HUES64 (cell line): ENCODE results near the gene SPNS2.

Source experiments
- H3K27ac ChIP-seq: 2 replicates; pipeline ENCODE4 v1.7.0; 2013; ENCODE audit warnings: low read depth, low read length, inconsistent platforms
- H3K27me3 ChIP-seq: 2 replicates; pipeline ENCODE4 v1.6.1; 2013; ENCODE audit warnings: mild to moderate bottlenecking, low read length; ENCODE audit not compliant: insufficient read depth
- H3K36me3 ChIP-seq: 2 replicates; pipeline ENCODE4 v1.6.1; 2013; ENCODE audit warnings: mild to moderate bottlenecking, low read length; ENCODE audit not compliant: insufficient read depth
- H3K4me1 ChIP-seq: 2 replicates; pipeline ENCODE4 v1.6.1; 2013; ENCODE audit warnings: mild to moderate bottlenecking, low read length, moderate library complexity; ENCODE audit not compliant: insufficient read depth
- H3K4me3 ChIP-seq: 2 replicates; pipeline ENCODE4 v1.5.1; 2013; ENCODE audit warnings: mild to moderate bottlenecking, low read length, moderate library complexity
- H3K9ac ChIP-seq: 2 replicates; pipeline ENCODE4 v1.6.1; 2013; ENCODE audit warnings: mild to moderate bottlenecking, low read depth, low read length
- H3K9me3 ChIP-seq: 2 replicates; pipeline ENCODE4 v1.6.1; 2013; ENCODE audit warnings: low read depth, low read length; ENCODE audit not compliant: insufficient read depth
- WGBS: fragments of 150-250, 120-280 bp; methylation state at CpG from one replicate; pipeline ENCODE4 v1.1.7; 2013; ENCODE audit warnings: missing lambda C conversion rate; 5-methylcytosine and 5-hydroxymethylcytosine counted together

The SPNS2 gene

GRCh38 chr17:4536259-4536741 is 37.6 kb downstream of the SPNS2 start:
- peaks cover 20% of the 10 kb centered on the region for H3K27me3 ChIP-seq
- H3K36me3 ChIP-seq = peaks cover 41% of the 10 kb centered on the region
- H3K9me3 ChIP-seq = no peaks in the 10 kb centered on the region
- H3K4me1 ChIP-seq = no peaks in the 10 kb centered on the region
- 31% methylated on average over 19 of the region's 19 CpGs for WGBS
- peak overlapping the region; percentile 9; the same call in 1 of the 2 replicates for H3K4me3 ChIP-seq
- peak overlapping the region; percentile 12; the same call in 1 of the 2 replicates for H3K9ac ChIP-seq
- no peak overlapping the region for H3K27ac ChIP-seq

GRCh38 chr17:4536742-4537411 is 38.2 kb downstream of the SPNS2 start:
- Histone ChIP-seq H3K4me3 (0 out of 2 replicates have a peak overlapping the region, but pooled peaks have one; percentile 9), H3K9me3 (no peaks in the 10 kb centered on the region), H3K9ac (no peak overlapping the region), H3K27ac (no peak overlapping the region), H3K36me3 (peaks cover 47% of the 10 kb centered on the region), H3K27me3 (peaks cover 15% of the 10 kb centered on the region), H3K4me1 (no peaks in the 10 kb centered on the region)
- WGBS = 78% methylated on average over 16 of the region's 18 CpGs

GRCh38 chr17:4537451-4538235 is 39.0 kb downstream of the SPNS2 start:
- no peaks in the 10 kb centered on the region for H3K4me1 ChIP-seq
- no peaks in the 10 kb centered on the region for H3K9me3 ChIP-seq
- no peak overlapping the region for H3K9ac ChIP-seq
- no peak overlapping the region for H3K27ac ChIP-seq
- H3K27me3 ChIP-seq = peaks cover 9% of the 10 kb centered on the region; the same call in 1 of the 2 replicates
- 93% methylated on average over 19 of the region's 19 CpGs for WGBS
- no peak overlapping the region for H3K4me3 ChIP-seq
- peaks cover 54% of the 10 kb centered on the region for H3K36me3 ChIP-seq

- H3K27ac ChIP-seq = no peak overlapping the region
- 0 out of 2 replicates have a peak, but pooled peaks cover under 1% of the 10 kb centered on the region for H3K27me3 ChIP-seq
- H3K4me3 ChIP-seq = no peak overlapping the region
- WGBS = 93% methylated on average over 13 of the region's 13 CpGs
- H3K36me3 ChIP-seq = peaks cover 62% of the 10 kb centered on the region
- H3K9ac ChIP-seq = no peak overlapping the region
- no peaks in the 10 kb centered on the region for H3K4me1 ChIP-seq
- no peaks in the 10 kb centered on the region for H3K9me3 ChIP-seq
Measured at GRCh38 chr17:4538236-4539002, 39.7 kb downstream of the SPNS2 start.

- peaks cover 68% of the 10 kb centered on the region for H3K36me3 ChIP-seq
- H3K4me3 ChIP-seq = no peak overlapping the region
- H3K4me1 ChIP-seq = no peaks in the 10 kb centered on the region
- no peaks in the 10 kb centered on the region for H3K9me3 ChIP-seq
- H3K9ac ChIP-seq = no peak overlapping the region
- no peak overlapping the region for H3K27ac ChIP-seq
- H3K27me3 ChIP-seq = no peaks in the 10 kb centered on the region
- 93% methylated on average over 8 of the region's 8 CpGs for WGBS
Measured at GRCh38 chr17:4539025-4539424, 40.3 kb downstream of the SPNS2 start.

- Histone ChIP-seq H3K27me3 (no peaks in the 10 kb centered on the region), H3K4me3 (no peak overlapping the region), H3K9ac (no peak overlapping the region), H3K9me3 (no peaks in the 10 kb centered on the region), H3K36me3 (peaks cover 72% of the 10 kb centered on the region), H3K27ac (no peak overlapping the region), H3K4me1 (no peaks in the 10 kb centered on the region)
- WGBS = 95% methylated on average over 26 of the region's 26 CpGs
Measured at GRCh38 chr17:4539576-4540223, 41.0 kb downstream of the SPNS2 start.

GRCh38 chr17:4540224-4540651 is 41.6 kb downstream of the SPNS2 start:
- Histone ChIP-seq H3K9ac (no peak overlapping the region), H3K36me3 (peaks cover 75% of the 10 kb centered on the region)
- WGBS = 90% methylated on average over 14 of the region's 14 CpGs

GRCh38 chr17:4540687-4541327 is 42.1 kb downstream of the SPNS2 start:
- no peaks in the 10 kb centered on the region for H3K9me3 ChIP-seq
- no peak overlapping the region for H3K27ac ChIP-seq
- H3K4me1 ChIP-seq = no peaks in the 10 kb centered on the region
- no peak overlapping the region for H3K4me3 ChIP-seq
- peaks cover 81% of the 10 kb centered on the region for H3K36me3 ChIP-seq
- no peaks in the 10 kb centered on the region for H3K27me3 ChIP-seq
- H3K9ac ChIP-seq = no peak overlapping the region
- 95% methylated on average over 15 of the region's 15 CpGs for WGBS

More at GRCh38 chr17:4540224-4540651, 41.6 kb downstream of the SPNS2 start:
- H3K27me3 ChIP-seq = no peaks in the 10 kb centered on the region
- H3K9me3 ChIP-seq = no peaks in the 10 kb centered on the region
- H3K4me1 ChIP-seq = no peaks in the 10 kb centered on the region
- H3K27ac ChIP-seq = no peak overlapping the region
- no peak overlapping the region for H3K4me3 ChIP-seq

- Histone ChIP-seq H3K27ac (no peak overlapping the region), H3K36me3 (peaks cover 86% of the 10 kb centered on the region), H3K4me3 (no peak overlapping the region), H3K9ac (no peak overlapping the region), H3K4me1 (no peaks in the 10 kb centered on the region), H3K9me3 (no peaks in the 10 kb centered on the region), H3K27me3 (no peaks in the 10 kb centered on the region)
- 93% methylated on average over 29 of the region's 29 CpGs for WGBS
Measured at GRCh38 chr17:4541328-4542002, 42.8 kb downstream of the SPNS2 start.
